Activated CD8-positive, alpha-beta T cell treated with anti-CD3 and anti-CD28 coated beads, Interleukin-2, amount 10 ng/mL, durations not matched to agents 7 days and 5 days (primary cell): Measurements from ENCODE around the gene EPS8. TPM values are rescaled to one million over a fixed set of nuclear protein-coding genes. Genes with fewer than 3 reads are reported as not detected.

Experiments
- ATAC-seq: fragments of 150-1000 bp; cut with Tn5 transposase; one replicate; pipeline ENCODE4 v1.10.0; 2021; ENCODE audit warnings: moderate library complexity
- CTCF ChIA-PET: fragments of 350-600 bp; sonication (Branson Sonifier 250); formaldehyde crosslinking; loops from one replicate; lab custom pipeline; 2021; ENCODE audit warnings: antibody characterized with exemption; lab: Charles Lee
- POLR2A ChIA-PET: fragments of 350-600 bp; sonication (Branson Sonifier 250); formaldehyde crosslinking; loops from one replicate; lab custom pipeline; 2021; ENCODE audit warnings: antibody characterized with exemption; lab: Charles Lee
- DNase-seq: peaks from one replicate; pipeline ENCODE4 v3.0.0-alpha.2; 2020
- H3K27ac Mint-ChIP-seq: one replicate; pipeline ENCODE4 v1.8.0; 2021; ENCODE audit warnings: mild to moderate bottlenecking, mixed read lengths
- H3K27me3 Mint-ChIP-seq: one replicate; pipeline ENCODE4 v1.8.0; 2021; ENCODE audit warnings: low read depth, mixed read lengths
- H3K36me3 Mint-ChIP-seq: one replicate; pipeline ENCODE4 v1.8.0; 2021; ENCODE audit warnings: low read depth, mixed read lengths
- H3K4me1 Mint-ChIP-seq: one replicate; pipeline ENCODE4 v1.8.0; 2021; ENCODE audit warnings: low read depth, mixed read lengths
- H3K4me3 Mint-ChIP-seq: one replicate; pipeline ENCODE4 v1.8.0; 2021; ENCODE audit warnings: mild to moderate bottlenecking, mixed read lengths
- H3K9me3 Mint-ChIP-seq: one replicate; pipeline ENCODE4 v1.8.0; 2022; ENCODE audit warnings: mixed read lengths; ENCODE audit not compliant: insufficient read depth
- total RNA-seq, 2 experiments: library from RNA; stranded (reverse); gene quantifications; one replicate each; pipeline ENCODE4 v1.2.3, GENCODE V29; 2021

The EPS8 gene
- 1 to 10 TPM; 1.0 to 2.2 TPM for total RNA-seq

GRCh38 chr12:15789220-15790171 is at the start of gene EPS8:
Gene EPS8, minus strand, starts transcription at chr12:15789388. Its CDS starts 106,437 bp downstream, at chr12:15682951.
- Mint-ChIP-seq H3K27me3 (peaks cover 55% of the 10 kb centered on the region), H3K27ac (peak within 1 kb of the TSS; percentile 79), H3K36me3 (no peaks in the 10 kb centered on the region), H3K4me3 (peak within 1 kb of the TSS; percentile 85), H3K4me1 (peaks cover 17% of the 10 kb centered on the region), H3K9me3 (no peaks in the 10 kb centered on the region)
- DNase-seq = peak; percentile 89
- CTCF ChIA-PET = interaction anchor here (1.0 to 3.2 kb wide), 7 partner anchors 62 to 256 kb away, joined by 3 to 16 read pairs (median 6); partner anchors contain the start of gene DERA
- ATAC-seq = peak; percentile 98
- POLR2A ChIA-PET = interaction anchor here (1.0 kb wide), 1 partner anchor 69 kb away, joined by 3 read pairs; no protein-coding TSS in a partner anchor

- CTCF ChIA-PET = no interaction called here
- H3K9me3 Mint-ChIP-seq = no peaks in the 10 kb centered on the region
- H3K27me3 Mint-ChIP-seq = peaks cover 6% of the 10 kb centered on the region
- no peaks in the 10 kb centered on the region for H3K36me3 Mint-ChIP-seq
- H3K4me3 Mint-ChIP-seq = no peak overlapping the region
- POLR2A ChIA-PET = no interaction called here
- no peak overlapping the region for H3K27ac Mint-ChIP-seq
- no peak for DNase-seq
- no peaks in the 10 kb centered on the region for H3K4me1 Mint-ChIP-seq
- no peak for ATAC-seq
Measured at GRCh38 chr12:15837141-15837790, 48.1 kb upstream of the EPS8 start.

- no peak overlapping the region for H3K27ac Mint-ChIP-seq
- no peaks in the 10 kb centered on the region for H3K9me3 Mint-ChIP-seq
- POLR2A ChIA-PET = no interaction called here
- no peaks in the 10 kb centered on the region for H3K36me3 Mint-ChIP-seq
- H3K4me3 Mint-ChIP-seq = no peak overlapping the region
- CTCF ChIA-PET = interaction anchor here (0.7 kb wide), 1 partner anchor 493 kb away, joined by 3 read pairs; no protein-coding TSS in a partner anchor
- peaks cover 4% of the 10 kb centered on the region for H3K27me3 Mint-ChIP-seq
- ATAC-seq (no peak), DNase-seq (no peak)
- H3K4me1 Mint-ChIP-seq = no peaks in the 10 kb centered on the region
Measured at GRCh38 chr12:15834575-15834974, 45.4 kb upstream of the EPS8 start.

- H3K4me3 Mint-ChIP-seq = no peak overlapping the region
- POLR2A ChIA-PET = interaction anchor here (0.6 kb wide), 1 partner anchor 13 kb away, joined by 3 read pairs; no protein-coding TSS in a partner anchor
- ATAC-seq (no peak), DNase-seq (no peak)
- H3K4me1 Mint-ChIP-seq = no peaks in the 10 kb centered on the region
- H3K36me3 Mint-ChIP-seq = no peaks in the 10 kb centered on the region
- H3K9me3 Mint-ChIP-seq = no peaks in the 10 kb centered on the region
- CTCF ChIA-PET = no interaction called here
- H3K27ac Mint-ChIP-seq = no peak overlapping the region
- peaks cover 1% of the 10 kb centered on the region for H3K27me3 Mint-ChIP-seq
Measured at GRCh38 chr12:15831315-15831978, 42.3 kb upstream of the EPS8 start.

- Mint-ChIP-seq H3K27ac (no peak overlapping the region), H3K4me1 (no peaks in the 10 kb centered on the region), H3K27me3 (peaks cover 1% of the 10 kb centered on the region), H3K9me3 (no peaks in the 10 kb centered on the region), H3K36me3 (no peaks in the 10 kb centered on the region), H3K4me3 (no peak overlapping the region)
- DNase-seq = no peak
- ChIA-PET CTCF (no interaction called here), POLR2A (interaction anchor here (0.6 kb wide), 1 partner anchor 12 kb away, joined by 3 read pairs; no protein-coding TSS in a partner anchor)
- no peak for ATAC-seq
Measured at GRCh38 chr12:15830538-15830937, 41.4 kb upstream of the EPS8 start.

- peaks cover 1% of the 10 kb centered on the region for H3K27me3 Mint-ChIP-seq
- H3K9me3 Mint-ChIP-seq = no peaks in the 10 kb centered on the region
- no peak for DNase-seq
- H3K27ac Mint-ChIP-seq = no peak overlapping the region
- no peaks in the 10 kb centered on the region for H3K4me1 Mint-ChIP-seq
- ChIA-PET CTCF (no interaction called here), POLR2A (no interaction called here)
- no peak for ATAC-seq
- no peak overlapping the region for H3K4me3 Mint-ChIP-seq
- no peaks in the 10 kb centered on the region for H3K36me3 Mint-ChIP-seq
Measured at GRCh38 chr12:15829949-15830348, 40.8 kb upstream of the EPS8 start.

GRCh38 chr12:15829255-15829654 is 40.1 kb upstream of the EPS8 start:
- no peaks in the 10 kb centered on the region for H3K36me3 Mint-ChIP-seq
- H3K9me3 Mint-ChIP-seq = no peaks in the 10 kb centered on the region
- CTCF ChIA-PET = no interaction called here
- DNase-seq = no peak
- peaks cover 1% of the 10 kb centered on the region for H3K27me3 Mint-ChIP-seq
- no peak overlapping the region for H3K27ac Mint-ChIP-seq
- ATAC-seq = no peak
- H3K4me3 Mint-ChIP-seq = no peak overlapping the region
- no peaks in the 10 kb centered on the region for H3K4me1 Mint-ChIP-seq
- POLR2A ChIA-PET = no interaction called here

- no peaks in the 10 kb centered on the region for H3K9me3 Mint-ChIP-seq
- H3K27me3 Mint-ChIP-seq = peaks cover 1% of the 10 kb centered on the region
- DNase-seq (no peak), ATAC-seq (no peak)
- ChIA-PET CTCF (interaction anchor here (0.5 to 1.0 kb wide), 2 partner anchors 236 to 1312 kb away, joined by 3 read pairs; no protein-coding TSS in a partner anchor), POLR2A (no interaction called here)
- no peaks in the 10 kb centered on the region for H3K36me3 Mint-ChIP-seq
- H3K4me3 Mint-ChIP-seq = no peak overlapping the region
- H3K27ac Mint-ChIP-seq = no peak overlapping the region
- H3K4me1 Mint-ChIP-seq = no peaks in the 10 kb centered on the region
Measured at GRCh38 chr12:15827136-15827535, 37.9 kb upstream of the EPS8 start.

GRCh38 chr12:15824516-15824915 is 35.3 kb upstream of the EPS8 start:
- ChIA-PET CTCF (no interaction called here), POLR2A (no interaction called here)
- Mint-ChIP-seq H3K4me1 (no peaks in the 10 kb centered on the region), H3K4me3 (no peak overlapping the region), H3K27me3 (peaks cover 1% of the 10 kb centered on the region), H3K36me3 (no peaks in the 10 kb centered on the region), H3K9me3 (no peaks in the 10 kb centered on the region), H3K27ac (no peak overlapping the region)
- ATAC-seq (no peak), DNase-seq (no peak)

- no peaks in the 10 kb centered on the region for H3K36me3 Mint-ChIP-seq
- H3K4me3 Mint-ChIP-seq = no peak overlapping the region
- POLR2A ChIA-PET = no interaction called here
- no peak for ATAC-seq
- CTCF ChIA-PET = no interaction called here
- H3K9me3 Mint-ChIP-seq = no peaks in the 10 kb centered on the region
- no peak overlapping the region for H3K27ac Mint-ChIP-seq
- no peak for DNase-seq
- H3K27me3 Mint-ChIP-seq = peaks cover 1% of the 10 kb centered on the region
- H3K4me1 Mint-ChIP-seq = no peaks in the 10 kb centered on the region
Measured at GRCh38 chr12:15823360-15824128, 34.4 kb upstream of the EPS8 start.
